HCT116 (cell line): ENCODE data around the gene USP10. TPM values are rescaled to one million over a fixed set of nuclear protein-coding genes. Genes with fewer than 3 reads are reported as not detected.
"Not testable (repeated sequence)": the region's sequence is repeated elsewhere in the genome, so short reads cannot be mapped to it uniquely, and the experiment has no call there.

Source experiments
- ATAC-seq: fragments of 200-7000 bp; cut with Tn5 transposase; 2 replicates; pipeline ENCODE4 v1.9.1; 2020; ENCODE audit warnings: mild to moderate bottlenecking, moderate library complexity
- BruUV-seq: library from RNA; stranded (reverse); fragments of 400-500 nt; replicated peaks from 2 replicates; lab custom pipeline; 2021; lab: Mats Ljungman, UMichigan
- CTCF ChIA-PET: fragments of 300-600 bp; sonication (Branson Sonifier 250); formaldehyde crosslinking; loops from one replicate; lab custom pipeline; 2021; ENCODE audit warnings: antibody characterized with exemption; lab: Charles Lee
- POLR2A ChIA-PET: fragments of 300-600, 350-600 bp; sonication (Branson Sonifier 250); formaldehyde crosslinking; loops from one replicate; lab custom pipeline; 2021; ENCODE audit warnings: antibody characterized with exemption; lab: Charles Lee
- RAD21 ChIA-PET, 2 experiments: fragments of 300-600 bp; sonication (Branson Sonifier 250); formaldehyde crosslinking; loops; one replicate each; lab custom pipeline; 2023; ENCODE audit warnings: low total read pairs in 2 of 2; ENCODE audit not compliant: uncharacterized antibody in 2 of 2, unreplicated experiment in 2 of 2, low non-redundant PET in 1 of 2; lab: Charles Lee
- DNase-seq: peaks from one replicate; pipeline ENCODE4 v3.0.0-alpha.2; 2010; ENCODE audit warnings: low read depth, low spot score
- H2AFZ ChIP-seq: fragments of 200-600 bp; shearing (Covaris generic), sonication (generic); 2 replicates; pipeline ENCODE4 v1.6.1; 2017; ENCODE audit warnings: low read depth, mixed run types, mixed read lengths, antibody characterized with exemption, low read length; ENCODE audit not compliant: poor library complexity, severe bottlenecking
- H3K27ac ChIP-seq: 2 replicates; pipeline ENCODE4 v1.5.1; 2012; ENCODE audit warnings: low read depth, low read length
- H3K27me3 ChIP-seq: fragments of 200-600 bp; sonication (generic); 2 replicates; pipeline ENCODE4 v1.6.1; 2016; ENCODE audit warnings: mixed run types, low read length, mixed read lengths; ENCODE audit not compliant: insufficient read depth
- H3K36me3 ChIP-seq, 2 experiments: fragments of 200-500 bp in 1 of 2; fragments of 200-600 bp in 1 of 2; sonication (Bioruptor generic) in 1 of 2; sonication (generic) in 1 of 2; 2 replicates each; pipeline versions ENCODE4 v1.5.1 to v1.6.1; 2014 to 2016; ENCODE audit warnings: low read length in 2 of 2, inconsistent platforms in 1 of 2, mixed read lengths in 1 of 2, mixed run types in 1 of 2; ENCODE audit not compliant: insufficient read depth in 2 of 2, control insufficient read depth in 1 of 2
- H3K4me1 ChIP-seq, 2 experiments: fragments of 200-600 bp in 1 of 2; sonication (generic) in 1 of 2; 2 replicates each; pipeline versions ENCODE4 v1.5.1 to v1.6.1; 2012 to 2017; ENCODE audit warnings: low read length in 2 of 2, inconsistent platforms in 1 of 2, mild to moderate bottlenecking in 1 of 2, mixed read lengths in 1 of 2, mixed run types in 1 of 2, moderate library complexity in 1 of 2; ENCODE audit not compliant: insufficient read depth in 2 of 2, control insufficient read depth in 1 of 2
- H3K4me2 ChIP-seq: fragments of 200-600 bp; sonication (generic); 2 replicates; pipeline ENCODE4 v1.6.1; 2017; ENCODE audit warnings: mixed run types, low read length, mixed read lengths
- H3K4me3 ChIP-seq, 2 experiments: fragments of 200-600 bp in 1 of 2; sonication (generic) in 1 of 2; replicated peaks in 1 of 2; 2 replicates each; pipeline ENCODE4 v1.5.1; 2011 to 2016; ENCODE audit warnings: low read length in 2 of 2, control low read depth in 1 of 2, low read depth in 1 of 2, mild to moderate bottlenecking in 1 of 2, mixed read lengths in 1 of 2, mixed run types in 1 of 2
- H3K79me2 ChIP-seq: fragments of 200-600 bp; sonication (generic); 2 replicates; pipeline ENCODE4 v1.6.1; 2017; ENCODE audit warnings: mild to moderate bottlenecking, mixed run types, low read length, moderate library complexity, mixed read lengths; ENCODE audit not compliant: insufficient read depth
- H3K9ac ChIP-seq: fragments of 200-600 bp; sonication (generic); 2 replicates; pipeline ENCODE4 v1.6.1; 2016; ENCODE audit warnings: low read length, mixed read lengths
- H3K9me2 ChIP-seq: fragments of 200-600 bp; sonication (generic), shearing (Covaris generic); 2 replicates; pipeline ENCODE4 v1.6.1; 2017; ENCODE audit warnings: mixed run types, mild to moderate bottlenecking, moderate library complexity; ENCODE audit not compliant: insufficient read depth
- H3K9me3 ChIP-seq, 2 experiments: fragments of 200-500 bp in 1 of 2; fragments of 200-600 bp in 1 of 2; sonication (Bioruptor generic) in 1 of 2; sonication (generic) in 1 of 2; 2 replicates each; pipeline ENCODE4 v1.6.1; 2014 to 2017; ENCODE audit warnings: low read length in 2 of 2, mixed read lengths in 2 of 2, inconsistent platforms in 1 of 2, low read depth in 1 of 2, mild to moderate bottlenecking in 1 of 2, mixed run types in 1 of 2, moderate library complexity in 1 of 2; ENCODE audit not compliant: control insufficient read depth in 1 of 2, insufficient read depth in 1 of 2
- H4K20me1 ChIP-seq: fragments of 200-600 bp; sonication (generic), shearing (Covaris generic); 2 replicates; pipeline ENCODE4 v1.6.1; 2017; ENCODE audit warnings: mixed run types, mild to moderate bottlenecking, moderate library complexity; ENCODE audit not compliant: insufficient read depth
- ELF1 ChIP-seq: IDR thresholded peaks from 2 replicates; pipeline ENCODE4 v1.6.1; 2012; ENCODE audit warnings: low read depth, borderline replicate concordance
- EZH2 ChIP-seq: fragments of 200-600 bp; sonication (generic); IDR thresholded peaks from 2 replicates; pipeline ENCODE4 v1.6.1; 2017; ENCODE audit warnings: antibody characterized with exemption, mixed run types
- EZH2phosphoT487 ChIP-seq: fragments of 200-600 bp; IDR thresholded peaks from 2 replicates; pipeline ENCODE4 v1.6.1; 2018; ENCODE audit warnings: antibody characterized with exemption, borderline replicate concordance
- JUND ChIP-seq: IDR thresholded peaks from 2 replicates; pipeline ENCODE4 v1.6.1; 2012
- TCF7L2 ChIP-seq: IDR thresholded peaks from 2 replicates; pipeline ENCODE4 v1.7.0; 2011; ENCODE audit warnings: borderline replicate concordance, inconsistent platforms; ENCODE audit not compliant: insufficient read depth, insufficient read length; ENCODE audit errors: extremely low read depth
- YY1 ChIP-seq: IDR thresholded peaks from 2 replicates; pipeline ENCODE4 v1.6.1; 2011; ENCODE audit warnings: low read length, low read depth, moderate library complexity, mild to moderate bottlenecking; ENCODE audit not compliant: insufficient replicate concordance; ENCODE audit errors: extremely low read depth
- intact Hi-C: fragments of 100-400 bp; cut with micrococcal nuclease; formaldehyde crosslinking; loops from 2 replicates; pipeline ENCODE4 v1.10.0; 2022
- total RNA-seq: library from RNA; stranded (reverse); gene quantifications from one replicate; pipeline ENCODE4 v1.2.1, GENCODE V29; 2021; ENCODE audit not compliant: unreplicated experiment
- TF ChIP-seq, protein P1 (sequence below): IDR thresholded peaks from 2 replicates; pipeline ENCODE4 v1.6.1; 2012
- TF ChIP-seq, protein P2 (sequence below): IDR thresholded peaks from 2 replicates; pipeline ENCODE4 v1.6.1; 2012
- TF ChIP-seq, protein P3 (sequence below): IDR thresholded peaks from 2 replicates; pipeline ENCODE4 v1.6.1; 2011; ENCODE audit warnings: mild to moderate bottlenecking, low read length, moderate library complexity; ENCODE audit not compliant: insufficient replicate concordance; ENCODE audit errors: extremely low read depth

The USP10 gene
- total RNA-seq, 1 experiment from 2014 or later: 175 TPM

DNA sequence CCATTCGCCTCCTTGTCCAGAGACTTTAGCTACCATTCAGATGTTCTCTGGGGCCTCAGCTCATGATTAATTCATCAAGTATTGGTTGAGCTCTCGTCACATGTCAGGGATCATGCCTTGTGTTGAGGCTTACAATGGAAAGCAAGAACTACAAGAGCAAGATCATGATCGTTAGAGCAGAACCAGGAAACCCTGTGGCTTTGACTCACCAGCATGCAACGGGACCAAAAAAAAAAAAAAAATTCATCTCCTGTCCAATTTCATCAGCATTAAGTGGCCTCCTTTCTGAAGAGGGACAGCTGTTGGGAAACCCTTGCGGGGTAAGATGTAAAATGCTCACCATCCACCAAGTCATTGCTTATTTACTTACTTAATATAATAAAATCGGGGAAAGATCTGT lies 12.1 kb upstream of the USP10 start:
- Histone ChIP-seq H3K9ac (no peak overlapping the region), H3K79me2 (no peaks in the 10 kb centered on the region), H3K4me2 (no peak overlapping the region), H3K27ac (no peak overlapping the region), H3K9me3 (no peaks in the 10 kb centered on the region), H4K20me1 (no peaks in the 10 kb centered on the region), H3K9me2 (no peaks in the 10 kb centered on the region), H3K27me3 (peaks cover 4% of the 10 kb centered on the region; the same call in 1 of the 2 replicates), H3K4me1 (peaks cover 0 to 4% of the 10 kb centered on the region in 2 experiments; a peak in 1 of 4 replicates), H3K4me3 (no peak overlapping the region), H3K36me3 (no peaks in the 10 kb centered on the region), H2AFZ (no peak overlapping the region)
- ChIA-PET RAD21 (no interaction called here), POLR2A (no interaction called here), CTCF (interaction anchor here (5.9 kb wide), 1 partner anchor 15 kb away, joined by 34 read pairs; no protein-coding TSS in a partner anchor)
- no peak for DNase-seq
- intact Hi-C loops: no loop called here
- ATAC-seq: no peak
- TF ChIP-seq, protein P1, sequence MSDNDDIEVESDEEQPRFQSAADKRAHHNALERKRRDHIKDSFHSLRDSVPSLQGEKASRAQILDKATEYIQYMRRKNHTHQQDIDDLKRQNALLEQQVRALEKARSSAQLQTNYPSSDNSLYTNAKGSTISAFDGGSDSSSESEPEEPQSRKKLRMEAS: no peak
- TF ChIP-seq JUND: no peak
- BruUV-seq: no TSS peak

DNA sequence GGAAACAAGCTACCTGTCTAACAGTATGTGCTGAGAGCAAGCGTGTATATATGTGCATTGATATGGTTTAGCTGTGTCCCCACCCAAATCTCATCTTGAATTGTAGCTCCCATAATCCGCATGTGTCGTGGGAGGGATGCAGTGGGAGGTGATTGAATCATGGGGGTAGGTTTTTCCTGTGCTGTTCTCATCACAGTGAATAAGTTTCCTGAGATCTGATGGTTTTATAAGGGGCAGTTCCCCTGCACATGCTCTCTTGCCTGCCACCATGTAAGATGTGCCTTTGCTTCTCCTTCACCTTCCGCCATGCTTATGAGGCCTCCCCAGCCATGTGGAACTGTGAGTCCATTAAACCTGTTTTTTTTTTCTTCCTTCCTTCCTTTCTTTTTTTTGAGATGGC lies 11.6 kb upstream of the USP10 start:
- H3K27me3 ChIP-seq, H3K9me3 ChIP-seq, H3K27ac ChIP-seq, H3K4me3 ChIP-seq, H2AFZ ChIP-seq, RAD21 ChIA-PET, POLR2A ChIA-PET, BruUV-seq, H3K9ac ChIP-seq, H3K36me3 ChIP-seq, H4K20me1 ChIP-seq, DNase-seq, ATAC-seq, H3K4me1 ChIP-seq, H3K4me2 ChIP-seq, intact Hi-C loops, H3K79me2 ChIP-seq, H3K9me2 ChIP-seq: not testable (repeated sequence)
- CTCF ChIA-PET: interaction anchor here (5.9 kb wide), 1 partner anchor 15 kb away, joined by 34 read pairs; no protein-coding TSS in a partner anchor

DNA sequence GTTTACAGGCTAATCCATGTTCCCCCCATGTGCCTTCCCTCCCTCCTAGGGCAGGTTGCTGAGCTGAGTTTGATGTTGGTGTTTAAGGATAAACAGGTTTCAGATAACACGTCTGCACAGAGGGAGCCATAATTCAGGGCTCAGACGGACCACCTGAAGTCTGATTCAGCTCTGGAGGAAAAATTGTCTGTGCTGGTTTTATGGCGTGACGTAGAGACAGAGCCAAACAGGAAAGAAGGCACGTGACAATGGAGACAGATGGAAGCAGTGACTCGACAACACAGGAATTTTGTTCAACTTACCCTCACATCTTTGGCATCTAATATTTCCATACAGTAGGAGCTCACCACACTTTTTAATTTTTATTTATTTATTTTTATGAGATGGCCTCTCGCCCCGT lies 10.7 kb upstream of the USP10 start:
- Histone ChIP-seq H3K9me3 (no peaks in the 10 kb centered on the region), H3K4me2 (no peak overlapping the region), H3K4me1 (peaks cover 0 to 4% of the 10 kb centered on the region in 2 experiments; a peak in 1 of 4 replicates), H2AFZ (no peak overlapping the region), H3K9me2 (no peaks in the 10 kb centered on the region), H3K27me3 (no peaks in the 10 kb centered on the region), H4K20me1 (no peaks in the 10 kb centered on the region), H3K27ac (no peak overlapping the region), H3K4me3 (no peak overlapping the region), H3K79me2 (no peaks in the 10 kb centered on the region), H3K9ac (no peak overlapping the region), H3K36me3 (no peaks in the 10 kb centered on the region)
- ChIA-PET POLR2A (no interaction called here), RAD21 (no interaction called here), CTCF (interaction anchor here (5.9 kb wide), 1 partner anchor 16 kb away, joined by 34 read pairs; no protein-coding TSS in a partner anchor)
- no peak for ATAC-seq
- BruUV-seq: no TSS peak
- DNase-seq: no peak
- intact Hi-C loops: no loop called here
- TF ChIP-seq YY1 (no peak), EZH2phosphoT487 (no peak), ELF1 (no peak), TCF7L2 (no peak), EZH2 (no peak)
- TF ChIP-seq, protein P2, sequence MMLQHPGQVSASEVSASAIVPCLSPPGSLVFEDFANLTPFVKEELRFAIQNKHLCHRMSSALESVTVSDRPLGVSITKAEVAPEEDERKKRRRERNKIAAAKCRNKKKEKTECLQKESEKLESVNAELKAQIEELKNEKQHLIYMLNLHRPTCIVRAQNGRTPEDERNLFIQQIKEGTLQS: no peak
- TF ChIP-seq, protein P1: no peak
- TF ChIP-seq, protein P3, sequence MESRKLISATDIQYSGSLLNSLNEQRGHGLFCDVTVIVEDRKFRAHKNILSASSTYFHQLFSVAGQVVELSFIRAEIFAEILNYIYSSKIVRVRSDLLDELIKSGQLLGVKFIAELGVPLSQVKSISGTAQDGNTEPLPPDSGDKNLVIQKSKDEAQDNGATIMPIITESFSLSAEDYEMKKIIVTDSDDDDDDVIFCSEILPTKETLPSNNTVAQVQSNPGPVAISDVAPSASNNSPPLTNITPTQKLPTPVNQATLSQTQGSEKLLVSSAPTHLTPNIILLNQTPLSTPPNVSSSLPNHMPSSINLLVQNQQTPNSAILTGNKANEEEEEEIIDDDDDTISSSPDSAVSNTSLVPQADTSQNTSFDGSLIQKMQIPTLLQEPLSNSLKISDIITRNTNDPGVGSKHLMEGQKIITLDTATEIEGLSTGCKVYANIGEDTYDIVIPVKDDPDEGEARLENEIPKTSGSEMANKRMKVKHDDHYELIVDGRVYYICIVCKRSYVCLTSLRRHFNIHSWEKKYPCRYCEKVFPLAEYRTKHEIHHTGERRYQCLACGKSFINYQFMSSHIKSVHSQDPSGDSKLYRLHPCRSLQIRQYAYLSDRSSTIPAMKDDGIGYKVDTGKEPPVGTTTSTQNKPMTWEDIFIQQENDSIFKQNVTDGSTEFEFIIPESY: no peak
